Measurements from ENCODE around the gene GNPNAT1.
A peak's percentile ranks its signal among the peaks of the same experiment; 100 is the strongest.

The GNPNAT1 gene

GRCh38 chr14:52741865-52742264 is 49.5 kb downstream of the GNPNAT1 start:
- POLR2A ChIA-PET = interaction anchor here (0.5 to 0.7 kb wide), 3 partner anchors 12 to 16 kb away, joined by 3 to 4 read pairs (median 3); partner anchors contain the start of gene STYX
- Histone ChIP-seq H3K27me3 (replicated peaks in 2 of 5; ENCODE audit: control insufficient read depth in 4 of 5, insufficient read depth in 5 of 5, low read length in 4 of 5) (no peaks in the 10 kb centered on the region), H3K4me1 (ENCODE audit: control extremely low read depth in 1 of 4, control insufficient read depth in 4 of 4, insufficient read depth in 4 of 4, low read length in 3 of 4) (peaks cover 11 to 18% (median 17%) of the 10 kb centered on the region in 4 experiments), H3K27ac (ENCODE audit: insufficient read depth in 1 of 2, low read depth in 1 of 2, low read length in 2 of 2, poor library complexity in 1 of 2, severe bottlenecking in 2 of 2) (peak overlapping the region in 1 of 2 experiments; percentile 47), H3K36me3 (ENCODE audit: control insufficient read depth in 4 of 4, insufficient read depth in 4 of 4, low read length in 3 of 4) (peaks cover 0 to 9% (median 6%) of the 10 kb centered on the region in 4 experiments), H3K9me3 (ENCODE audit: control extremely low read depth in 1 of 5, control insufficient read depth in 4 of 5, insufficient read depth in 2 of 5, low read depth in 1 of 5, low read length in 4 of 5) (no peaks in the 10 kb centered on the region), H3K4me3 (ENCODE audit: control insufficient read depth in 1 of 7, extremely low read depth in 1 of 7, insufficient read depth in 4 of 7, low read depth in 2 of 7, low read length in 6 of 7) (peak overlapping the region in 5 of 7 experiments; percentile 23 to 54 (median 30))
- CTCF ChIA-PET = interaction anchor here (1.0 to 1.6 kb wide), 3 partner anchors 11 to 50 kb away, joined by 3 to 5 read pairs (median 3); partner anchors contain the start of gene STYX
- DNase-seq = peak; percentile 9 to 45 (median 31)

GRCh38 chr14:52740751-52741150 is 50.7 kb downstream of the GNPNAT1 start:
- CTCF ChIA-PET = no interaction called here
- POLR2A ChIA-PET = no interaction called here
- Histone ChIP-seq H3K4me3 (ENCODE audit: control insufficient read depth in 1 of 7, extremely low read depth in 1 of 7, insufficient read depth in 4 of 7, low read depth in 2 of 7, low read length in 6 of 7) (no peak overlapping the region), H3K9me3 (ENCODE audit: control extremely low read depth in 1 of 5, control insufficient read depth in 4 of 5, insufficient read depth in 2 of 5, low read depth in 1 of 5, low read length in 4 of 5) (no peaks in the 10 kb centered on the region), H3K36me3 (ENCODE audit: control insufficient read depth in 4 of 4, insufficient read depth in 4 of 4, low read length in 3 of 4) (peaks cover 0 to 7% (median 2%) of the 10 kb centered on the region in 4 experiments), H3K27ac (ENCODE audit: insufficient read depth in 1 of 2, low read depth in 1 of 2, low read length in 2 of 2, poor library complexity in 1 of 2, severe bottlenecking in 2 of 2) (no peak overlapping the region), H3K27me3 (replicated peaks in 2 of 5; ENCODE audit: control insufficient read depth in 4 of 5, insufficient read depth in 5 of 5, low read length in 4 of 5) (no peaks in the 10 kb centered on the region), H3K4me1 (ENCODE audit: control extremely low read depth in 1 of 4, control insufficient read depth in 4 of 4, insufficient read depth in 4 of 4, low read length in 3 of 4) (peaks cover 11 to 18% (median 17%) of the 10 kb centered on the region in 4 experiments)
- WGBS (ENCODE audit: insufficient coverage) = no CpG with 5 or more reads among the region's 1 CpG
- no peak for DNase-seq

- DNase-seq = no peak
- Histone ChIP-seq H3K36me3 (ENCODE audit: control insufficient read depth in 4 of 4, insufficient read depth in 4 of 4, low read length in 3 of 4) (peaks cover 2 to 9% (median 6%) of the 10 kb centered on the region in 4 experiments), H3K4me3 (ENCODE audit: control insufficient read depth in 1 of 7, extremely low read depth in 1 of 7, insufficient read depth in 4 of 7, low read depth in 2 of 7, low read length in 6 of 7) (no peak overlapping the region), H3K27me3 (replicated peaks in 2 of 5; ENCODE audit: control insufficient read depth in 4 of 5, insufficient read depth in 5 of 5, low read length in 4 of 5) (no peaks in the 10 kb centered on the region), H3K9me3 (ENCODE audit: control extremely low read depth in 1 of 5, control insufficient read depth in 4 of 5, insufficient read depth in 2 of 5, low read depth in 1 of 5, low read length in 4 of 5) (no peaks in the 10 kb centered on the region), H3K27ac (ENCODE audit: insufficient read depth in 1 of 2, low read depth in 1 of 2, low read length in 2 of 2, poor library complexity in 1 of 2, severe bottlenecking in 2 of 2) (no peak overlapping the region), H3K4me1 (ENCODE audit: control extremely low read depth in 1 of 4, control insufficient read depth in 4 of 4, insufficient read depth in 4 of 4, low read length in 3 of 4) (peaks cover 11 to 18% (median 17%) of the 10 kb centered on the region in 4 experiments)
- CTCF ChIA-PET = interaction anchor here (0.6 kb wide), 1 partner anchor 212 kb away, joined by 3 read pairs; no protein-coding TSS in a partner anchor
- POLR2A ChIA-PET = no interaction called here
Observed at GRCh38 chr14:52738409-52738808, 53.0 kb downstream of the GNPNAT1 start.

- H3K27me3 ChIP-seq (replicated peaks in 2 of 5; ENCODE audit: control insufficient read depth in 4 of 5, insufficient read depth in 5 of 5, low read length in 4 of 5) = no peaks in the 10 kb centered on the region
- no peak for DNase-seq
- 100% methylated on average over 1 of the region's 1 CpG for WGBS (ENCODE audit: insufficient coverage)
- no peak overlapping the region for H3K4me3 ChIP-seq (ENCODE audit: control insufficient read depth in 1 of 7, extremely low read depth in 1 of 7, insufficient read depth in 4 of 7, low read depth in 2 of 7, low read length in 6 of 7)
- peaks cover 2 to 14% (median 8%) of the 10 kb centered on the region in 4 experiments for H3K36me3 ChIP-seq (ENCODE audit: control insufficient read depth in 4 of 4, insufficient read depth in 4 of 4, low read length in 3 of 4)
- ChIA-PET POLR2A (interaction anchor here (0.9 kb wide), 1 partner anchor 183 kb away, joined by 4 read pairs; no protein-coding TSS in a partner anchor), CTCF (no interaction called here)
- H3K4me1 ChIP-seq (ENCODE audit: control extremely low read depth in 1 of 4, control insufficient read depth in 4 of 4, insufficient read depth in 4 of 4, low read length in 3 of 4) = peaks cover 2 to 8% (median 7%) of the 10 kb centered on the region in 4 experiments
- no peak overlapping the region for H3K27ac ChIP-seq (ENCODE audit: insufficient read depth in 1 of 2, low read depth in 1 of 2, low read length in 2 of 2, poor library complexity in 1 of 2, severe bottlenecking in 2 of 2)
- H3K9me3 ChIP-seq (ENCODE audit: control extremely low read depth in 1 of 5, control insufficient read depth in 4 of 5, insufficient read depth in 2 of 5, low read depth in 1 of 5, low read length in 4 of 5) = no peaks in the 10 kb centered on the region
Observed at GRCh38 chr14:52735921-52736489, 55.4 kb downstream of the GNPNAT1 start.

- Histone ChIP-seq H3K27ac (ENCODE audit: insufficient read depth in 1 of 2, low read depth in 1 of 2, low read length in 2 of 2, poor library complexity in 1 of 2, severe bottlenecking in 2 of 2) (no peak overlapping the region), H3K27me3 (replicated peaks in 2 of 5; ENCODE audit: control insufficient read depth in 4 of 5, insufficient read depth in 5 of 5, low read length in 4 of 5) (no peaks in the 10 kb centered on the region), H3K9me3 (ENCODE audit: control extremely low read depth in 1 of 5, control insufficient read depth in 4 of 5, insufficient read depth in 2 of 5, low read depth in 1 of 5, low read length in 4 of 5) (no peaks in the 10 kb centered on the region), H3K36me3 (ENCODE audit: control insufficient read depth in 4 of 4, insufficient read depth in 4 of 4, low read length in 3 of 4) (peaks cover 2 to 14% (median 7%) of the 10 kb centered on the region in 4 experiments), H3K4me3 (ENCODE audit: control insufficient read depth in 1 of 7, extremely low read depth in 1 of 7, insufficient read depth in 4 of 7, low read depth in 2 of 7, low read length in 6 of 7) (no peak overlapping the region), H3K4me1 (ENCODE audit: control extremely low read depth in 1 of 4, control insufficient read depth in 4 of 4, insufficient read depth in 4 of 4, low read length in 3 of 4) (peaks cover 6 to 16% (median 13%) of the 10 kb centered on the region in 4 experiments)
- POLR2A ChIA-PET = no interaction called here
- CTCF ChIA-PET = no interaction called here
- no peak for DNase-seq
- whole genome bisulfite sequencing (ENCODE audit: insufficient coverage) = 96% methylated on average over 6 of the region's 9 CpGs
Observed at GRCh38 chr14:52733824-52734223, 57.6 kb downstream of the GNPNAT1 start.

GRCh38 chr14:52730709-52731111 is 60.7 kb downstream of the GNPNAT1 start:
- DNase-seq = peak in 1 of 3 donors; percentile 51
- POLR2A ChIA-PET = interaction anchor here (0.6 kb wide), 1 partner anchor 832 kb away, joined by 3 read pairs; no protein-coding TSS in a partner anchor
- no peaks in the 10 kb centered on the region for H3K9me3 ChIP-seq (ENCODE audit: control extremely low read depth in 1 of 5, control insufficient read depth in 4 of 5, insufficient read depth in 2 of 5, low read depth in 1 of 5, low read length in 4 of 5)
- WGBS (ENCODE audit: insufficient coverage) = 4% methylated on average over 10 of the region's 11 CpGs
- H3K27me3 ChIP-seq (replicated peaks in 2 of 5; ENCODE audit: control insufficient read depth in 4 of 5, insufficient read depth in 5 of 5, low read length in 4 of 5) = no peaks in the 10 kb centered on the region
- peaks cover 6 to 16% (median 13%) of the 10 kb centered on the region in 4 experiments for H3K4me1 ChIP-seq (ENCODE audit: control extremely low read depth in 1 of 4, control insufficient read depth in 4 of 4, insufficient read depth in 4 of 4, low read length in 3 of 4)
- H3K36me3 ChIP-seq (ENCODE audit: control insufficient read depth in 4 of 4, insufficient read depth in 4 of 4, low read length in 3 of 4) = peaks cover 5 to 27% (median 17%) of the 10 kb centered on the region in 4 experiments
- CTCF ChIA-PET = interaction anchor here (1.5 kb wide), 1 partner anchor 12 kb away, joined by 3 read pairs; no protein-coding TSS in a partner anchor
- peak overlapping the region; percentile 89 to 99 (median 96) for H3K4me3 ChIP-seq (ENCODE audit: control insufficient read depth in 1 of 7, extremely low read depth in 1 of 7, insufficient read depth in 4 of 7, low read depth in 2 of 7, low read length in 6 of 7)
- peak overlapping the region; percentile 79 to 90 for H3K27ac ChIP-seq (ENCODE audit: insufficient read depth in 1 of 2, low read depth in 1 of 2, low read length in 2 of 2, poor library complexity in 1 of 2, severe bottlenecking in 2 of 2)

Data from common myeloid progenitor, CD34-positive (primary cell).